ENCODE measurements around the gene NOS2.
A peak's percentile ranks its signal among the peaks of the same experiment; 100 is the strongest.
"Not testable (repeated sequence)": the region's sequence is repeated elsewhere in the genome, so short reads cannot be mapped to it uniquely, and the experiment has no call there.

NOS2 gene

GRCh38 chr17:27783440-27784350 is 16.6 kb downstream of the NOS2 start:
- DNase-seq: no peak

GRCh38 chr17:27782791-27783206 is 17.5 kb downstream of the NOS2 start:
- DNase-seq: peak; percentile 78

GRCh38 chr17:27780828-27781404 is 19.4 kb downstream of the NOS2 start:
- DNase-seq: no peak

GRCh38 chr17:27780092-27780827 is 20.1 kb downstream of the NOS2 start:
- DNase-seq: no peak

GRCh38 chr17:27778183-27778582 is 22.1 kb downstream of the NOS2 start:
- peak; percentile 41 for DNase-seq

GRCh38 chr17:27776882-27777624 is 23.3 kb downstream of the NOS2 start:
- DNase-seq: no peak

- DNase-seq: no peak
Observed at GRCh38 chr17:27771586-27771985, 28.7 kb downstream of the NOS2 start.

- no peak for DNase-seq
Observed at GRCh38 chr17:27770877-27771276, 29.5 kb downstream of the NOS2 start.

GRCh38 chr17:27768858-27769410 is 31.4 kb downstream of the NOS2 start:
- DNase-seq: no peak

- DNase-seq: no peak
Observed at GRCh38 chr17:27766438-27766837, 33.9 kb downstream of the NOS2 start.

GRCh38 chr17:27765353-27765752 is 35.0 kb downstream of the NOS2 start:
- no peak for DNase-seq

GRCh38 chr17:27764589-27764988 is 35.7 kb downstream of the NOS2 start:
- DNase-seq: no peak

GRCh38 chr17:27762527-27763305 is 37.6 kb downstream of the NOS2 start:
- peak; percentile 28 for DNase-seq

- not testable (repeated sequence) for DNase-seq
Observed at GRCh38 chr17:27760931-27761330, 39.4 kb downstream of the NOS2 start.

GRCh38 chr17:27760069-27760885 is 40.1 kb downstream of the NOS2 start:
- peak; percentile 40 for DNase-seq

GRCh38 chr17:27759528-27759927 is 40.8 kb downstream of the NOS2 start:
- no peak for DNase-seq

GRCh38 chr17:27756467-27757371 is 43.6 kb downstream of the NOS2 start:
- DNase-seq: peak; percentile 8

GRCh38 chr17:27755706-27756466 is 44.4 kb downstream of the NOS2 start:
- no peak for DNase-seq

- no peak for DNase-seq
Observed at GRCh38 chr17:27754549-27754948, 45.8 kb downstream of the NOS2 start.
